ENCODE data around the gene TCEAL3.
"Not testable (repeated sequence)": the region's sequence is repeated elsewhere in the genome, so short reads cannot be mapped to it uniquely, and the experiment has no call there.

Gene TCEAL3

GRCh38 chrX:103607364-103608305 is at the start of gene TCEAL3:
TCEAL3 (plus strand) TSS chrX:103607963; CDS start chrX:103609065, 1,102 bp downstream.
- no peak for DNase-seq (ENCODE audit: low spot score)

- no peak for DNase-seq (ENCODE audit: low spot score)
Measured at GRCh38 chrX:103560256-103560655, 47.5 kb upstream of the TCEAL3 start.

GRCh38 chrX:103562801-103563200 is 45.0 kb upstream of the TCEAL3 start:
- no peak for DNase-seq (ENCODE audit: low spot score)

- no peak for DNase-seq (ENCODE audit: low spot score)
Measured at GRCh38 chrX:103565197-103565596, 42.6 kb upstream of the TCEAL3 start.

- DNase-seq (ENCODE audit: low spot score) = no peak
Measured at GRCh38 chrX:103565752-103566151, 42.0 kb upstream of the TCEAL3 start.

GRCh38 chrX:103571121-103571520 is 36.6 kb upstream of the TCEAL3 start:
- no peak for DNase-seq (ENCODE audit: low spot score)

- no peak for DNase-seq (ENCODE audit: low spot score)
Measured at GRCh38 chrX:103571726-103572125, 36.0 kb upstream of the TCEAL3 start.

GRCh38 chrX:103573202-103573601 is 34.6 kb upstream of the TCEAL3 start:
- DNase-seq (ENCODE audit: low spot score) = no peak

GRCh38 chrX:103584596-103584995 is 23.2 kb upstream of the TCEAL3 start:
- no peak for DNase-seq (ENCODE audit: low spot score)

- peak; percentile 58 for DNase-seq (ENCODE audit: low spot score)
Measured at GRCh38 chrX:103585411-103586313, 22.1 kb upstream of the TCEAL3 start, which contains the start of gene TCEAL4. TCEAL4 (plus strand) TSS chrX:103585515; CDS start chrX:103586676, 1,161 bp downstream.

GRCh38 chrX:103586314-103586646 is 21.5 kb upstream of the TCEAL3 start:
- no peak for DNase-seq (ENCODE audit: low spot score)

- DNase-seq (ENCODE audit: low spot score) = no peak
Measured at GRCh38 chrX:103586659-103587058, 21.1 kb upstream of the TCEAL3 start.

GRCh38 chrX:103592295-103592694 is 15.5 kb upstream of the TCEAL3 start:
- DNase-seq (ENCODE audit: low spot score) = not testable (repeated sequence)

- DNase-seq (ENCODE audit: low spot score) = not testable (repeated sequence)
Measured at GRCh38 chrX:103595202-103595601, 12.6 kb upstream of the TCEAL3 start.

- DNase-seq (ENCODE audit: low spot score) = no peak
Measured at GRCh38 chrX:103608306-103608963, 672 bp downstream of the TCEAL3 start.

GRCh38 chrX:103610282-103610681 is 2.5 kb downstream of the TCEAL3 start:
- no peak for DNase-seq (ENCODE audit: low spot score)

- DNase-seq (ENCODE audit: low spot score) = no peak
Measured at GRCh38 chrX:103613362-103613890, 5.7 kb downstream of the TCEAL3 start.

- DNase-seq (ENCODE audit: low spot score) = no peak
Measured at GRCh38 chrX:103614999-103615398, 7.2 kb downstream of the TCEAL3 start.

GRCh38 chrX:103615781-103616371 is 8.1 kb downstream of the TCEAL3 start:
- DNase-seq (ENCODE audit: low spot score) = no peak

GRCh38 chrX:103616676-103617186 is 9.0 kb downstream of the TCEAL3 start:
- DNase-seq (ENCODE audit: low spot score) = no peak

GRCh38 chrX:103624111-103624510 is 16.3 kb downstream of the TCEAL3 start:
- no peak for DNase-seq (ENCODE audit: low spot score)
